Ureter (tissue), 1 donor: ENCODE data around the gene ZFAND2A. TPM values are rescaled to one million over a fixed set of nuclear protein-coding genes. Genes with fewer than 3 reads are reported as not detected.
"Not testable (repeated sequence)": the region's sequence is repeated elsewhere in the genome, so short reads cannot be mapped to it uniquely, and the experiment has no call there.

Experiments
- DNase-seq: peaks from one replicate; pipeline ENCODE4 v3.0.0-alpha.2; 2020; ENCODE audit warnings: low spot score
- total RNA-seq: library from RNA; stranded (reverse); gene quantifications from one replicate; pipeline ENCODE4 v1.2.4, GENCODE V29; 2023
- donor health status: DM: yes; HTN: yes; CAD: no.

ZFAND2A gene
- total RNA-seq, 1 donor from 2014 or later, result 16.6 TPM

DNA sequence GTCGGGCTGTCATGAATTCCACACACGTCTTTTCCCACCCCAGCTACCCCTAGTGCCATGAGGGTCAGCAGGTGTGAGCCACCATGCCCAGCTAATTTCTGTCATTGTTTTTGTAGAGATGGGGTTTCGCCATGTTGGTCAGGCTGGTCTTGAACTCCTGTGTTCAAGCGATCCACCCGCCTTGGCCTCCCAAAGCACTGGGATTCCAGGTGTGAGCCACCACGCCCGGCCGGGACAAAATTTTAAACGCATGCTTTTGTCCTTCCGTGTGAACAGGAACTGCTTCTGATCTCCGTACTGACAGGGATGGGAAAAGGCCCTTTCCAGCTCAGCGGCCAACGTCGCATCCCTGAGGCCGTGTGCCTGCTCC lies 15.6 kb upstream of the ZFAND2A start:
- DNase-seq, result no peak

DNA sequence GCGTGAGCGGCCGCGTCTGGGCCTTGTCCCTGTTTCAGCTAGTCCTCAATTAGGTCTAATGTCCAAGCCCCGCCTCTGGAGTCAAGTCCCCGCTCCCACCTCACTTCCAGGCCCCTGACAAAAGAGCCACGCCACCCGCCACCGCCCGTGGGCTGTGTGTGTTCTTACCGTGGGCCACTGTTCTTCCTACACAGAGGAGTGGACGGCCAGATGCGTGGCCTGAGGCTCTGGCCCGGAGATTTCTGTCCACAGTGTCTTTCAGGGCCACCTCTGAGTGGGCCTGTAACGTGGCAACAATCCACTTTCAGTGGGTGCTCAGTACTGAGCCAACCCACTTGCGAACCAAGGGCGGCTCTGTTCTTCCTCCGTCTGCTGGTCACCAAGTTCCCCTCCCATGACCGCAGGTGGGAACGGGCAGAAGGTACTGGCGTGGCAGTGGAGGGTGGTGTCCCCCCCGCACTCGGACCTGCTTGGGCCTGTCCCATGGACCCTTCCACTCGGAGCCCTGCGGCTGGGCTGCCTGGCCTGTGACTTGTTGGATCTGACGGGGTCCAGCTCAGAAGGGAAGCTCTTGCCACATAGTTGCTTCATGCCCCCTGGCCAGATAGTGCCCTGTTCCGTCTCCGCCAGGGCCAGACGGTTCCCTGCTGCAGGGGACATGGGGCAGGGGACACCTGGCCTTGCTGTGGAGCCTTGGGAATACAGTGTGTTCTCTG lies 15.0 kb upstream of the ZFAND2A start:
- DNase-seq, result no peak

DNA sequence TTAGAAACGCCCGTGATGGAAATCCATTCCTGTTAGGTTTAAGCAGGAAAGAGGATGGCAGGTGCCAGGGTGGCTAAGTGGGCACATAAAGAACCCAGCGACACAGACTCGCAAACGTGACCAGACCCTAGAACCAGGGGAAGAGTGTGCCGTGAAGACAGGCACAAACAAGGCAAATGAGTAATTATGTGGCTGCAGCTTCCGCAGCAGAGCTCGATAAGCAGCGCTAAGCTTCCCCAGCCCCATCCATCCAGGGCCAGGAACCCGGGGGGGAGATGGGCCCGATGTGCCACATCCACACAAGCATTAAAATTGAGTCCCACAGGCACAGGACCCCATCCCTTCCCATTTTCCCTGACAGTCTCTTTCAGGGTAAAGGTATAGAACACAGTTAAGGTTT lies 14.0 kb upstream of the ZFAND2A start:
- DNase-seq, result no peak

DNA sequence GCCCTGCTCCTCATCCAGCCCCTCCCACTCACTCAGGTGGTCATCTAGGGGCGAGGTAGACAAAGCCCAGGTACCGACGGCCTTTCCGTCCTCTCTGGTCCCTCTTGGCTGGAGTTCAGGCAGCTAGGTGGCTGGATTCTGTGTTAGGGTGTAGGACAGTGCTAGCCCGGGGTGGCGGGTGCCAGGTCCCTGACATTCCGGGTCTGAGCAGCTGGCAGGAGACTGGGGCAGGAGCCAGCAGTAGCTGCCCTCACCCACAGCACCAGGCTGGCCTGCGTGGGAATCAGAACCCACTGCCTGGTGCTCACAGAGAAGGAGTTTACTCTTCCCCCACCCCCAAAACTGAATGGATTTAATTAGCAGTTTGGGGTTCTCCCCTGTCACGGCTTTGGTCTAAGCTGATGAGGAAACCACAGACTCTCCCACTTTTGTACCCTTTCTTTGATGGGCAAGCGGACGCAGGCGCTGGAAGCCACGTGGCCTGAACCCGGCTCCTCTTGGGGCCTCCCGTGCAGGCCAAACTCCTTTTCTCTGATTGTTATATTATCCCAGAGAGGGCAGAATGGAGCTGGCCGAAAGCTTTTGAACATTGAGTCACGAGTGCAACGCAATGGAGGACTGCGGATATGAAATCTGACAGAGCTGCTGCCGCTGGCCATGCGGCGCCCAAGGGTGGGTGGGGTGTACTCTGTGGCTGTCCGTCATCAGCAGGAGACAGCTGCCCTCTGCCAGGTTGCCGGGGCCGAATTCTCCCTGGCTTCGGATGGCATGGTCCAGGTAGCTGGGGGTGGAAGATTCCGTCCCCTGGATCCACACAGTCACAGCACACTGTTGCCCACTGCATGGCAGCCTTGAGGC lies 12.9 kb upstream of the ZFAND2A start:
- DNase-seq, result no peak

DNA sequence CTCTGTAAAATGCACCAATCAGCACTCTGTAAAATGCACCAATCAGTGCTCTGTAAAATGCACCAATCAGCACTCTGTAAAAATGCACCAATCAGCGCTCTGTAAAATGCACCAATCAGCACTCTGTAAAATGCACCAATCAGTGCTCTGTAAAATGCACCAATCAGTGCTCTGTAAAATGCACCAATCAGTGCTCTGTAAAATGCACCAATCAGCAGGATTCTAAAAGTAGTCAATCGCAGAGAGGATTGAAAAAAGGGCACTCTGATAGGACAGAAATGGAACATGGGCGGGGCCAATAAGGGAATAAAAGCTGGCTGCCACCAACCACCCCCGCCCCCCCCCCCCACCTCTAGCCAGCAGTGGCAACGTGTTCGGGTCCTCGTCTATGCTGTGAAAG lies 11.5 kb upstream of the ZFAND2A start:
- not testable (repeated sequence) for DNase-seq

DNA sequence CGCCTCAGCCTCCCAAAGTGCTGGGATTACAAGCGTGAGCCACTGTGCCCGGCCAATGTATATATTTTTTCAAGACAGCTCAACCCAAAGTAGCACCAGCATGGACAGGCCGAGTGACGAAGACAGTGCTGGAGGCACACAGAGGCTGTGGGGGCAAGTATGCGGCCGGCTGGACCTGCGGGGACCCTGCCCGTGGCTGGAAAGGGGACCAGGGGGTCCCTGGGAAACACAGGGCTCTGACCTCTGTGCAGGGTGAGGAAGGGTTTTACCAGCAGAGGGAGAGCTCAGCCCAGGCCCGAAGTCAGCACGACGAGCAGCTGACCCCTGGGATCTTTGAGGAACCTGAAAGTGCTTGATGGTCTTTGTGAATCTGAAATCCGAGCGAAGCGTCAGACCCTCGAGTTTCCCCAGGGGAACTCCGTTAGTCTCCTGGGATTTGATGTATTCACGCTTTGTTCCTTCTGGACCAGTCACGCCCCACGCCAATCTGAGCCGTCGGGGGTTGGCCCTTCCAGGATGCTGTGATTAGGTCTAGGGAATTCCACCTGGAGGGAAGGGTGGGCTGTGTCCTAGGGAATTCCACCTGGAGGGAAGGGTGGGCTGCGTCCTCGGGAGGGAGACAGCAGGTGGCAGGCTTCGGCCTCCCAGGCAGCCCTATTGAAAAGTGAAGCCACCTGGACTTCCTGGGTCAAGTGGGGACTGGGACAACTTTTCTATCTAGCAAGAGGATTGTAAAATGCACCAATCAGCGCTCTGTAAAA lies 10.9 kb upstream of the ZFAND2A start:
- DNase-seq, result no peak

DNA sequence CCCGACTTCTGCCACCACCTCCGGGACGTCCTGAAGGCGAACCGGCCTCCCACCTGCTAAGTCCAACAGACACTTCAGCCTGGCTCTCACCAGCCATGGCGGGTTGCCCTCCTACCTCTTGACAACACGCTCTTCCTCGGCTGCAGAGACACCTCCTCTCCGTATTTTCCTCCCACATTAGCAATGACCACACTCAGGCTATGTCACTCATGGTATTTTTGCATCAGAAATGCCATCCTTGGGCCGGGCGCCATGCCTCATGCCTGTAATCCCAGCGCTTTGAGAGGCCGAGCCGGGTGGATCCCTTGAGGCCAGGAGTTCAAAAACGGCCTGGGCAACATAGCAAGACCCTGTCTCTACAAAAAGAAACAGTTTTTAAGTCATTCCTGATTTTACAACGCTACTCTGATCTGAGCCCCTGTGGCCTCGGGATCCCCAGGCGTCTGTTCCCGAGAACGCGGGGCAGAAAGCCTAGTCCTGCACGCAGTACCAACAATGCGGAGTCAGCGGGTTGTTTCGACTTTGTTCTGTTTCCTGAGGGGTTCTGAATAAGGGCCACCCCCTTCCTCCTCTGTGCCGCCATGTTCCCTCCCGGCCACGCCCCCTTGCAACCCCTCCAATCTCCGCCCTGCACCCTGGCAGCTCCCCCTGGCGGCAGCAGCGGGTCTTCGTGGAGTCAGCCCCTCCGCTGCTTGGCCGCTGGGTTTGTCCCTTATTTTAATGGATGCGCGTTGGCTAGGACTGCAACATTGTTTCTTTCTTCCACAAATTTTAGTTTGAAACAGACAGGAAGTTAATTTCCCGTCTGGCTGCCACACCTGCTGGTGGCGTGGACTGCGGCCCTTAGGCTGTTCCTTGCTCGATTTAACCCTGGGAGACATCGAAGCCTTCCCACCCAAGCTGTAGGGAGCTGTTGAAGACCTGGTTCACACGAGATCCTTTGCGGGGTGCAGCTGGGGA lies 9.7 kb upstream of the ZFAND2A start:
- DNase-seq, result peak; percentile 74

DNA sequence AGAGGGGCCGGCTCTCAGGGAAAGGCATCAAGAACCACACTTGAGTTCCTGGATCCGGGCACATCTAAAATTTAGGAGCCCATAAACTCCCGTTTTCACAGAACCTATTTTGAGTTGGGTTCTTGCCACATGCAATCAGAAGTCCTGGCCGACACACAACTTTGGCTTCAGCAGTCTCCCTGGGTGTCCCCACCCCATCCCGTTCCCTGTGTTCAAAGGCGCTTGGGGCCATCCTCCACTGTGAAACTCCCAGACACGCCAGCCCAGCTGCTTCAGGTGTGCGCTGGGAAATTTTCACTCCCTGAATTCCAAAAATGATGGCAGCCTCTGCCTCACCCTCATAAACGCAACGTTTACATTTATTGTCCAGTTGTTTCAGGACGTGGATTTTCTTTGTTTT lies 8.4 kb upstream of the ZFAND2A start:
- no peak for DNase-seq

DNA sequence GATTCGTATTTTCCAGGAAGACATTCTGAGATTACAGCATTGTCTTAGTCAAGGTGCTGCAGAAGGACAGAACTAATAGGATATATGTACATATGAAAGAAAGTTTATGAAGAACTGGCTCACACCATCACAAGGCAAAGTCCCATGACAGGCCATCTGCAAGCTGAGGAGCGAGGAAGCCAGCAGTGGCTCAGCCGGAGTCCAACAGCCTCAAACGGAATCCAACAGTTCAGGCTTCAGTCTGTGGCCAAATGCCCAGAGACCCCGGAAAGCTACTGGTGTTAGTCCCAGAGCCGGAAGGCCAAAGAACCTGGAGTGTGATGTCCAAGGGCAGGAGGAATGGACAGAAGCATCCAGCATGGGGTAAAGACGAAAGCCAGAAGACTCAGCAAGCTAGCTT lies 4.4 kb upstream of the ZFAND2A start:
- no peak for DNase-seq

DNA sequence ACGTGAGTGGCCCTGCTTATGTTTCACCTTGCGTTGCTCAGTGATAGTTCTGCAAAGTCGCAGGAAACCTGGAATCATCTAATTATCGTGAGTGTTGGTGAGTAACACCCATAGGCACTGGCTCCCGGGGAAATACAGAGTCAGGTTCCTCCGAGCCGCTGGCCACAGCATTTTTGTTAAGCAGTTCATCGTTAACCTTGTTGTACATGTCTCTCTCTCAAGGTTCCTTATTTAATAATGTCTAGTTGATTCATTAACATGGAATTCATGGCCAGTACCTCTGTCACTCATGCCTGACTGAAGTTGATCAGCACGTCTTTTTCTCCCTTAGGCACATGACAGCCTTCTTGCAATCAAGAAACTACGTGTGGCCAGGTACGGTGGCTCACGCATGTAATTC lies 3.1 kb upstream of the ZFAND2A start:
- DNase-seq, result no peak

DNA sequence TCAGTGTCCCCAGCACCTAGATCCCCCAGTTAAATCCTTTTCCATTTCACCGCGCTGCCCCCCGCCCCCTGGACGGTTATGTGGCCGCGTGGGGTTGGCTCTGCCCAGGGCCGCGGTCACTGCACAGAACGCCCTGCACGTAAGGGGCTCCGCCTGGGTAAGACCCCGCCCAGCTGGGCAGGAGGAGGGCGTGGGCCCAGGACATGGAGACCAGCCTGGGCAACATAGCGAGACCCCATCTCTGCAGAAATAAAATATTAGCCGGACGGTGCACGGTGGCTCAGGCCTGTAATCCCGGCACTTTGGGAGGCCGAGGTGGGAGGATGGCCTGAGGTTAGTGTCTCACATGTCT lies 650 bp upstream of the ZFAND2A start:
- no peak for DNase-seq

DNA sequence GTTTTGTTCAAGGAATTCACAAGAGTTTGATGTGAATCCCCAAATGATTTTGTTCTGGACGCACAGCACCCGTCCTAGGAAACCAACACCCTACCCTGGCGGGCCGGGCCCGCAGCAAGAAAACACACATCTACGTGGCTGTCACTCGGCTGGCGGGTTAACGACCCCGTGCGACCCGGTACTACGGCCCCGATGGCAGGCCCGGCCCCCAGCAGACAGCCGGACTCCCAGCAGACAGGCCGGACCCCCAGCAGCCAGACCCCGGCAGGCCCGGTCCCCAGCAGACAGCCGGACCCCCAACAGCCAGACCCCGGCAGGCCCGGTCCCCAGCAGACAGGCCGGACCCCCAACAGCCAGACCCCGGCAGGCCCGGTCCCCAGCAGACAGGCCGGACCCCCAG lies 765 bp downstream of the ZFAND2A start:
- DNase-seq, result not testable (repeated sequence)

DNA sequence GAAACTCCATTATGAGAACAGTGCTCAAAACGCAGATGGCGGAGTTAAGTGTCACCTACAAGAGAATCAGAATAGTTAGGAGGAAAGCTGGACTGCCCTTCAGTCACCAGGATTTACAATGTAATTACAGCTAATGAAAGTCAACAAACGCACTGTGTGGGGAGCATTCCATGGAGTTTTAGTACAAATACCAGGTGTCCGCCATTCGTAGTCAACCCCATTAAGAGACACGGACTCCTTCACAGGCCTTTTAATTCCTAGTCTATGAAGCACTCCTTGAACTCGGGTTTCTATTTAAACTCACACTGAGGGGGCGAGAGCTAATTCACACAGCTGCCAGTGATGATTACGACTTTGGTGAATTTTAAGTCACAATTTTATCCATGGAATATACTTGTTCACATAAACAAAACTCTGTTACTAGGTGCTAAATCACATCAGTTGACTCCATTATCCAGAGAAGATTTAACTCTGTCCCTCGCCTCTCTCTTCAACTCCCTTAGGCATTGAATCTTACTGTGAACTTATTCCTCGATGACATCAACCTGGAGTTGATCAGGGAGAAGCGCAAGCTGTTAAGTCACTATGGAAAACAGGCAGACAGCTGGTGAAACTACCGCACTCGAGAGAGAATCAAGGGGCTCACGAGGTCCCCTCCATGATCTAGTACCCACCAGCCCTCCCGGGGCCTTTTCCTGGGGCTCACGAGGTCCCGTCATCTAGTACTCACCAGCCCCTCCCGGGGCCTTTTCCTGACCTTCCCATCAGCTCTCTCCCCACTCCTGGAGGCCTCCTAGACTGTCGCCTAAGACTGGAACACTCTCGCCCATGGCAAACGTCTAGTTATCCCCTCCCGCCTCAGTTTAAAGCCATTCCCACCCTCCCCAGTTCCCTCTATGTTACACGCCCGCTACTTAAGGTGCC lies 1.5 kb downstream of the ZFAND2A start:
- no peak for DNase-seq

DNA sequence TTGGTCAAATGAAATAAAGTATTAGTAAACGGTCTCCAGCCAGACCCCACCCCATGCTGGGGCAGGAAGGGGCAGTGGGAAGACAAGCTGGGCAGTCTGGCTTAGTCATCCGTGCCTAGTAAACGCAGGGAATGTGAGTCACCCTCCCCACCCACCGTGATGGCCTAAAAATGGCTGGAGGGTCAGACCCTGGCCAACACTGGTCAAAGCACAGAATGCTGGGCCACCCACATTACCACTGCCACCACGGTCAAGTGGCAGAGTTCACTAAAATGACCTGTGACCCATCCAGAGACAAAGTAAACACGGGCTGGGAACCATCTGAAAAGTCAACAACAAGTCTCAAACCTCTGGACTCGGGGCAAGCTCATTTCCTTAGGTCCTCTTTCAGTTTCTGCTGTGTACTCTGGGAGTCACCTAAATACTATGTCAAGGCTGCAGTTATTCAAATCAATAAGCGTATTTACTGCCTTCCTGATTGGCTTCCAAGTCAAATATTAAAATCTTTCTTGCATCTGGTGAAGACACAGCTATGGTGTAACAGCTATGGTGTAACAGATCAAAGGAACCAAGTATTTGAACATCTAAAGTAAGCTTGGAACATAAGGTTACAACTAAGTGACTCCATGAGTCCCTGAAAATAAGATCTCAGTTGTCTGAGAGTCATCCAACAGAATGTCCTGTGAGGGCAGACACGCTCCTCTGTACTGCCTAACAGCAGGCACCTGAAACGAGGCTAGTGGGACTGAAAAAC lies 3.0 kb downstream of the ZFAND2A start:
- no peak for DNase-seq

DNA sequence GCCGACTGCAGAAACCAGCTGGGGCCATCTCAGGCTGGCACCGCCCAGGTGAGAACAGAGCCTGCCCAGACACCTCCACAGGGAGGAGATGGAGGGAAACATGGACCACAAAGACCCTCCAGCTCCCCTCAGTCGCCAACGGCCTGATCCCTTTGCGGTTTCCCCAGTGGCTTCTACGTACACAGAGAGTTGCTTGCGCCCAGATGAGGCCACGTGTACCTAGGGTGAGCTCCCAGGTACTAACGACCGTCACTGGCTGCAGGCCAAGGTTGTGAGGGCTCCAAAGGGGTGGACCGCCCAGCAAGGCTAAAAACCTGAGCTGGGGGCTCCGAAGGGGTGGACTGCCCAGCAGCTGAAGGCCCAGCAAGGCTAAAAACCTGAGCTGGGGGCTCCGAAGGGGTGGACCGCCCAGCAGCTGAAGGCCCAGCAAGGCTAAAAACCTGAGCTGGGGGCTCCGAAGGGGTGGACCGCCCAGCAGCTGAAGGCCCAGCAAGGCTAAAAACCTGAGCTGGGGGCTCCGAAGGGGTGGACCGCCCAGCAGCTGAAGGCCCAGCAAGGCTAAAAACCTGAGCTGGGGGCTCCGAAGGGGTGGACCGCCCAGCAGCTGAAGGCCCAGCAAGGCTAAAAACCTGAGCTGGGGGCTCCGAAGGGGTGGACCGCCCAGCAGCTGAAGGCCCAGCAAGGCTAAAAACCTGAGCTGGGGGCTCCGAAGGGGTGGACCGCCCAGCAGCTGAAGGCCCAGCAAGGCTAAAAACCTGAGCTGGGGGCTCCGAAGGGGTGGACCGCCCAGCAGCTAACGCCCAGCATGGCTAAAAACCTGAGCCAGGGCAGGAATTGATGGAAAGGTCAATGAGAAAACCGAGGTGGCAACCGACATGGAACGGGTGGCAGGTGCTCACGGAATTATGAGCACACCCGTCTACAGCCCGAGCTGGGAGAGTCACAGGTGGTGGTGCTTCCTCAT lies 3.9 kb downstream of the ZFAND2A start:
- DNase-seq, result not testable (repeated sequence)

DNA sequence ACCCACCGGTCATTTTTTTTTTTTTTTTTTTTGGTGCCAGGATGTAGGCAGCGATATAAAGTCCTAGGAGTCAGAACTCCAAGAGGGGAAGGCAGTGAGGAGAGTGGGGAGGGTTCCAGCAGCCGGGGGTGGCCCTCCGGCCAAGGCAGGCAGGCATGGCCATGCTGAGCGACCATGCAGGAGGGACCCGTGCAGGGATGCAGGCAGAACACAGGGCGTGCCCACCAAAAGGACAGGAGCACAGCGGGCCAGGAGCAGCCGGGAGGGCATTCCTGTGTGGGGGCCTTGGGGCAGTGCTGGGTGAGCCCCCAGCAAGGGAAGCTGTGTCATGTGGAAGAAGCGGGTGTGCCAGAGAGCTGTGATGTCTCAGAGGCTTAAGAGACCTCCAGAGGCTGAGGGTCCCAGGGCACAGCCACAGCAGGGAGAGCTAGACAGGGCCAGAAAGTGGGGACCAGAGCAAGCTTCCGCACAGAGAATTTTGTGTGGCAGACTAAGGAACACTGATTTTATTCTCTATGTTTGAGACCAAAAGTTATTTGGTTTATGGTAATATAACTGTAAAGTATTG lies 5.7 kb downstream of the ZFAND2A start:
- no peak for DNase-seq

DNA sequence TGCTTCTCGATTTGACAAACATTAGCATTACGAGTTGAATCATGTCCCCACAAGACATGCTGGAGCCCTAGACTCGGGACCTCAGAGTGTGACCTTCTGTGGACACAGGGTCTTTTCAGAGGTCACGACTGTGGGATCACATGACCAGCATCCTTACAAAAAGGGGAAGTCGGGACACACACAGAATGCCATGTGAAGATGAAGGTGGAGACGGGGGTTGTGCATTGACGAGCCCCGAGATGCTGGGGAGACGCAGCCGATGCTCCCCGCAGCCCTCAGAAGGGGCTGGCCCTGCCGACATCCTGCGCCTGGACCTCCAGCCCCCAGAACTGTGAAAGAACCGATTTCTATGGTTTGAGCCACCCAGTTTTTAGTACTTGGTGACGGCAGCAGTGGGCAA lies 7.5 kb downstream of the ZFAND2A start:
- no peak for DNase-seq
